LNCaP clone FGC (cell line): Measurements from ENCODE around the gene SYT9.

ENCODE experiments used
- DNase-seq: peaks from one replicate; pipeline ENCODE4 v3.0.0-alpha.2; 2011; ENCODE audit warnings: low read depth
- H3K4me3 ChIP-seq: 2 replicates; pipeline ENCODE4 v1.5.1; 2011; ENCODE audit warnings: mild to moderate bottlenecking, low read depth, low read length, control low read depth
- CTCF ChIP-seq: IDR thresholded peaks from 2 replicates; pipeline ENCODE4 v1.5.1; 2012; ENCODE audit warnings: mild to moderate bottlenecking; ENCODE audit not compliant: control insufficient read depth, insufficient read depth; ENCODE audit errors: extremely low read depth

SYT9 gene

GRCh38 chr11:7450836-7451235 lies 199.1 kb downstream of the SYT9 start:
- no peak for DNase-seq
- H3K4me3 ChIP-seq = no peak overlapping the region
- no peak for TF ChIP-seq CTCF

- no peak for DNase-seq
- no peak overlapping the region for H3K4me3 ChIP-seq
- no peak for TF ChIP-seq CTCF
Measured at GRCh38 chr11:7451520-7451919, 199.8 kb downstream of the SYT9 start.

GRCh38 chr11:7451952-7452494 lies 200.3 kb downstream of the SYT9 start:
- TF ChIP-seq CTCF = no peak
- H3K4me3 ChIP-seq = no peak overlapping the region
- no peak for DNase-seq

DNA sequence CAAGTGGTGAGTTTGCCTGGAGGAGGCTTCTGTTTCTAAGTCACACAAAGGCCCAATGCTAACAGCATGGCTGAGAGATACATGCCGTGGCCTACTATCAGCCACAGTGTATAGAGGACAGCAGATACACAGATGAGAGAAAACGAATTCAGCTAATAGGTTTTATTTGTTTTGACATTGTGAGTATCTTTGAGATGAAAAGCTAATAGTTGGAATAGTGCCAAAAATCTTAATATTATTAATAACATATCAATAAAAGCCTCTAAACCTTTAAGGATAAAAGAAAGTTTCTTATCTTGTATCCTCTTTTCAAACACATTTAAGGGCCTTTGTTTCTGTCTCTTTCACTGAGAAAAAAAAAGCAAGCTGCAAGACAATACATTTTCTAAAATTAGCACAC lies 203.2 kb downstream of the SYT9 start:
- no peak for DNase-seq
- TF ChIP-seq CTCF = no peak
- no peak overlapping the region for H3K4me3 ChIP-seq

- TF ChIP-seq CTCF = no peak
- peak; percentile 66 for DNase-seq
- H3K4me3 ChIP-seq = no peak overlapping the region
Measured at GRCh38 chr11:7457211-7457610, 205.5 kb downstream of the SYT9 start.

DNA sequence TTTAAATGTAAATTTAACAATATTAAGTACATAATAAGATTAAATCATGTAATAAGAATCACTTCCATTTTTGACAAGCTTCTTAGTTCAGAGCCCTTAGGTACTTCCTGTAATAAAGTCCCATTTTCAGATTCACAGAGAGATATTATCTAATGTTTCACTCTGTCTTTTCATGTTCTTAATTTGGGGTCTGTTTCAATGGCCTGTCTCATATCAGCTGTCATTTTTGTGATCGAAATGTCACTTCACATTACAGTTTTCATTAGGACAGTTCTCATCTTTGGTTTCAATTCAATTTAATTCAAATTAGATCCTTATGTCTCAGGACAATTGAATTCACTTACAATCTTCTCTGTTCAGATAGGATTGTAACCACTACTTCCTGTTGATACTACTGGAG lies 211.0 kb downstream of the SYT9 start:
- H3K4me3 ChIP-seq = no peak overlapping the region
- no peak for DNase-seq
- no peak for TF ChIP-seq CTCF

- DNase-seq = no peak
- no peak overlapping the region for H3K4me3 ChIP-seq
- TF ChIP-seq CTCF = no peak
Measured at GRCh38 chr11:7467652-7468051, 215.9 kb downstream of the SYT9 start.
